ENCODE data around the gene GALNT2. TPM values are rescaled to one million over a fixed set of nuclear protein-coding genes. Genes with fewer than 3 reads are reported as not detected.

The GALNT2 gene
- total and polyA plus RNA-seq, 10 of the 15 experiments (the other 5 are each of a cell fraction or from before 2014, with no cell fraction given) = 0.52 to 27.7 (median 16.3) TPM

DNA sequence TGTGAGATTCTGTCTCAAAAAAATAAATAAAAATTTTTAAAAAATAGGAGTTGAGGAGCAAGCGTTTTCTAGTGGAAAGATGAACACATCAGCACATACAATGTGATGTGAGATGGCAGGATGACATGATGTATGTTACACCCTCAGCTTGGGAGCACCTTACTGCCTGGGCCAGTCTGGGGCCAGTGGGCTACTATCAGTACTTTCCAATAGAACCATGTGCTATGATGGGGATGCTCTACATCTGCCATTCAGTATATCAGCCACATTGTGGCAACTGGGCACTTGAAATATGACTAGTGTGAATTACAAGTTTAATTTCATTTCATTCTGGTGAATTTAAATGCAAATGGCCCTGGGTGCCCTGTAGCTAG lies 203.1 kb downstream of the GALNT2 start (continued):
- TF ChIP-seq, protein P1, sequence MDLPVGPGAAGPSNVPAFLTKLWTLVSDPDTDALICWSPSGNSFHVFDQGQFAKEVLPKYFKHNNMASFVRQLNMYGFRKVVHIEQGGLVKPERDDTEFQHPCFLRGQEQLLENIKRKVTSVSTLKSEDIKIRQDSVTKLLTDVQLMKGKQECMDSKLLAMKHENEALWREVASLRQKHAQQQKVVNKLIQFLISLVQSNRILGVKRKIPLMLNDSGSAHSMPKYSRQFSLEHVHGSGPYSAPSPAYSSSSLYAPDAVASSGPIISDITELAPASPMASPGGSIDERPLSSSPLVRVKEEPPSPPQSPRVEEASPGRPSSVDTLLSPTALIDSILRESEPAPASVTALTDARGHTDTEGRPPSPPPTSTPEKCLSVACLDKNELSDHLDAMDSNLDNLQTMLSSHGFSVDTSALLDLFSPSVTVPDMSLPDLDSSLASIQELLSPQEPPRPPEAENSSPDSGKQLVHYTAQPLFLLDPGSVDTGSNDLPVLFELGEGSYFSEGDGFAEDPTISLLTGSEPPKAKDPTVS (IDR thresholded peaks at IDR 0.05; ENCODE audit: low read depth, low read length) = no peak
- TF ChIP-seq, protein P2, sequence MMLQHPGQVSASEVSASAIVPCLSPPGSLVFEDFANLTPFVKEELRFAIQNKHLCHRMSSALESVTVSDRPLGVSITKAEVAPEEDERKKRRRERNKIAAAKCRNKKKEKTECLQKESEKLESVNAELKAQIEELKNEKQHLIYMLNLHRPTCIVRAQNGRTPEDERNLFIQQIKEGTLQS (IDR thresholded peaks at IDR 0.05; ENCODE audit: borderline replicate concordance, extremely low read depth, low read depth, low read length) = no peak

DNA sequence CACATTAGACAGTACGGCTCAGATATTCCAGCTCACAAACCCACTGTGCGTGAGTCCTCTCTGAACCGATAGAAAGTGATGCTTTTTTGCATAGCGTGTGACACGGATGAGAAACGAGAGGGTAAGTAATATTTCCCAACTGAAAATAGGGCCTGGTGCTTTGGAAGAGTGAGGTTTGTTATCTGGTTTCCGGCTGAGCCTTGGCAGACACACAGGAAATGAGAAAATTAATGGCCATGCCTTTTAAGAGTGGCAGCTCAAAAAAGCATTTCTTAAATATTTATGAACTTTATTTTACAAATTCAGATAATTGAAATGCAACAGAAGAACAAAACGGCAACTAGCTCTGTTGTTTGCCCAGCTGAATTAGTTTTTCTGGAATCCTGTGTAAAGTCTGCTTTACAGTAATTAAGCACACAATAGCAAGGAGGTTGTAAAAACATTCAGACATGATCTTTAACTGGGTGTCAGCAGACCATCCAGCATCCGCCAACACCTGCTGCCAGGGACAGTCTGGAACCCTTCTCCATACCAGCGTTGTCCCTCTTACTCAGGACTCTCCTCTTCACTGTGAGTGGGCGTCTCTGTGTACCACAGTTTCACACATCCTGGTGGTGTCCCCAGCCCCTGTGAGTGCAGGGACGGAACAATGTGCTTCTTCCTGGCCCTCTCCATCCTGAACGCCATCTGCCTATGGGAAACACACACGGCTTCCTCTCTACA lies 203.7 kb downstream of the GALNT2 start:
- peak; percentile 31 for FAIRE-seq
- no peaks in the 10 kb centered on the region for H3K27me3 ChIP-seq (replicated peaks in 1 of 2; ENCODE audit: control insufficient read depth in 2 of 2, insufficient read depth in 2 of 2, low read length in 1 of 2)
- H4K20me1 ChIP-seq (ENCODE audit: control insufficient read depth, insufficient read depth) = no peaks in the 10 kb centered on the region
- POLR2A ChIA-PET = no interaction called here
- CTCF ChIA-PET = interaction anchor here (0.7 kb wide), 1 partner anchor 166 kb away, joined by 4 read pairs; no protein-coding TSS in a partner anchor
- peak overlapping the region; percentile 87; the same call in 1 of the 2 replicates for H3K4me2 ChIP-seq (ENCODE audit: control insufficient read depth, insufficient read depth)
- in situ Hi-C loops (cut with MboI) = no loop called here
- RAD21 ChIA-PET (ENCODE audit: unreplicated experiment) = interaction anchor here (1.4 kb wide), 1 partner anchor 161 kb away, joined by 5 read pairs; no protein-coding TSS in a partner anchor
- no peak overlapping the region for H3K4me3 ChIP-seq
- ATAC-seq = peak; percentile 67
- BruUV-seq (replicated peaks) = no TSS peak
- peaks cover 0 to 4% of the 10 kb centered on the region in 2 experiments; a peak in 2 of 4 replicates for H3K36me3 ChIP-seq (ENCODE audit: control insufficient read depth in 2 of 2, insufficient read depth in 2 of 2, low read length in 1 of 2)
- intact Hi-C loops (cut with micrococcal nuclease; ENCODE audit: unreplicated experiment) = no loop called here
- peak; percentile 23 for DNase-seq (ENCODE audit: low read depth, low spot score)
- H3K9me3 ChIP-seq (replicated peaks; ENCODE audit: control insufficient read depth, insufficient read depth, low read length) = no peaks in the 10 kb centered on the region
- 82% methylated on average over 14 of the region's 14 CpGs for whole genome bisulfite sequencing (ENCODE audit: insufficient coverage, insufficient replicate concordance, low lambda C conversion rate, missing lambda C conversion rate)
- SMC1A ChIA-PET (ENCODE audit: uncharacterized antibody, unreplicated experiment) = interaction anchor here (0.6 kb wide), 1 partner anchor 137 kb away, joined by 4 read pairs; no protein-coding TSS in a partner anchor
- no peaks in the 10 kb centered on the region for H3K79me2 ChIP-seq (ENCODE audit: control insufficient read depth, insufficient read depth, low read length)
- 0 out of 2 replicates have a peak overlapping the region, but pooled peaks have one; percentile 8 for H2AFZ ChIP-seq (ENCODE audit: control insufficient read depth, low read depth, low read length)
- no peak overlapping the region for H3K9ac ChIP-seq (ENCODE audit: control insufficient read depth, insufficient read depth, low read length)
- peak overlapping the region; percentile 40 for H3K27ac ChIP-seq (ENCODE audit: control insufficient read depth, insufficient read depth)
- peaks cover 13% of the 10 kb centered on the region for H3K4me1 ChIP-seq (ENCODE audit: control insufficient read depth, insufficient read depth, low read length)
- TF ChIP-seq NFIC (IDR thresholded peaks at IDR 0.05; ENCODE audit: low read depth, low read length) (peak; percentile 54; the same call in 1 of the 2 replicates), SMC3 (IDR thresholded peaks at IDR 0.05; ENCODE audit: borderline replicate concordance, low read length) (no peak), MEF2A (IDR thresholded peaks at IDR 0.05; ENCODE audit: insufficient read depth, low read depth, low read length) (0 out of 2 replicates have a peak, but pooled peaks have one; percentile 17), STAT1 (conservative IDR thresholded peaks at IDR 0.05) (no peak), FOXM1 (IDR thresholded peaks at IDR 0.05; ENCODE audit: low read depth, low read length) (peak; percentile 50; the same call in 1 of the 2 replicates), RFX5 (IDR thresholded peaks at IDR 0.05; ENCODE audit: low read depth, low read length) (no peak), MEF2B (IDR thresholded peaks at IDR 0.05; ENCODE audit: partially characterized antibody, poor library complexity, severe bottlenecking) (no peak), CBX5 (IDR thresholded peaks at IDR 0.05; ENCODE audit: low read depth) (no peak), EP300 (IDR thresholded peaks at IDR 0.05; ENCODE audit: borderline replicate concordance in 1 of 2, control insufficient read depth in 1 of 2, low read depth in 2 of 2, low read length in 2 of 2) (no peak), RUNX3 (IDR thresholded peaks at IDR 0.05; ENCODE audit: low read length) (peak; percentile 42; the same call in 1 of the 2 replicates), SMAD1 (IDR thresholded peaks at IDR 0.05; ENCODE audit: low read depth, partially characterized antibody) (no peak), CREB1 (IDR thresholded peaks at IDR 0.05; ENCODE audit: low read depth) (no peak), CREM (IDR thresholded peaks at IDR 0.05; ENCODE audit: low read depth) (0 out of 2 replicates have a peak, but pooled peaks have one; percentile 31), BRCA1 (IDR thresholded peaks at IDR 0.05; ENCODE audit: low read depth, low read length) (no peak), TCF12 (IDR thresholded peaks at IDR 0.05; ENCODE audit: low read depth, low read length) (no peak), BMI1 (IDR thresholded peaks at IDR 0.05; ENCODE audit: borderline replicate concordance) (no peak), EED (IDR thresholded peaks at IDR 0.05; ENCODE audit: low read depth) (peak; percentile 38; the same call in 1 of the 2 replicates)
- TF ChIP-seq, protein P3, sequence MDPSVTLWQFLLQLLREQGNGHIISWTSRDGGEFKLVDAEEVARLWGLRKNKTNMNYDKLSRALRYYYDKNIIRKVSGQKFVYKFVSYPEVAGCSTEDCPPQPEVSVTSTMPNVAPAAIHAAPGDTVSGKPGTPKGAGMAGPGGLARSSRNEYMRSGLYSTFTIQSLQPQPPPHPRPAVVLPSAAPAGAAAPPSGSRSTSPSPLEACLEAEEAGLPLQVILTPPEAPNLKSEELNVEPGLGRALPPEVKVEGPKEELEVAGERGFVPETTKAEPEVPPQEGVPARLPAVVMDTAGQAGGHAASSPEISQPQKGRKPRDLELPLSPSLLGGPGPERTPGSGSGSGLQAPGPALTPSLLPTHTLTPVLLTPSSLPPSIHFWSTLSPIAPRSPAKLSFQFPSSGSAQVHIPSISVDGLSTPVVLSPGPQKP (IDR thresholded peaks at IDR 0.05; ENCODE audit: low read depth, low read length) = no peak
